ENCODE data around the gene AIFM3.

DNA sequence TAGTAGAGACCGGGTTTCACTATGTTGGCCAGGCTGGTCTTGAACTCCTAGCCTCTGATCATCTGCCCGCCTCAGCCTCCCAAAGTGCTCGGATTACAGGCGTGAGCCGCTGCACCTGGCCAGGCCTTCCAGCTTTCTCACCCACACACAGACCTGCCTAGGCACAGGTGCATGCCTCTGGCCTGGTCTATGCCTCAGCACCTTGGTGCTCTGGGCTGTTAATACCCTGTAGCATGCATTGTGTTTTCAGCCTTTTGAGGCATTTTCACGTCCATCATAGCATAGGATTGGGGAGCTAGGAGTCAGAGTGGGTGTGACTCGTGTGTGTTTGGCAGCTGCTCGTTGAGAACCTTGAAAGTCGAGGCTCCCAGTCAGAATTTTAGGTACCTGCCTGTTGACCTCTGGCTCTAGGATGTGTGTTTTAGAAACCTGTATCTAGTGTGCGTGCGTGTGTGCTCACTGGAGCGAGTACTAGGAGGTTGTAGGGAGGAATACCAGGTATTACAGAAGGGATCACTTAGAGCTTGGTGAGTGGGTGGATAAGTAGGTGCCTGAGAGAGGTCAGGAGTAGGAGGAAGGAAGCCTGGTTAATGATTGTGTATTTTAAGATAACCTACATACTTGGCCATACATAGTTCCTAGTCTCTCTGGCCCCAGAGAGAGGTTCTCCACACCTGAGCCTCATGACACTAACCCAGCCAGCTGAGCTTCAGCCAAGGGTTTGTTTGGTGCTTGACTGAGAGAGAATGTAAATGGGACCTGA lies 29.8 kb upstream of the AIFM3 start:
- TF ChIP-seq, protein P1, sequence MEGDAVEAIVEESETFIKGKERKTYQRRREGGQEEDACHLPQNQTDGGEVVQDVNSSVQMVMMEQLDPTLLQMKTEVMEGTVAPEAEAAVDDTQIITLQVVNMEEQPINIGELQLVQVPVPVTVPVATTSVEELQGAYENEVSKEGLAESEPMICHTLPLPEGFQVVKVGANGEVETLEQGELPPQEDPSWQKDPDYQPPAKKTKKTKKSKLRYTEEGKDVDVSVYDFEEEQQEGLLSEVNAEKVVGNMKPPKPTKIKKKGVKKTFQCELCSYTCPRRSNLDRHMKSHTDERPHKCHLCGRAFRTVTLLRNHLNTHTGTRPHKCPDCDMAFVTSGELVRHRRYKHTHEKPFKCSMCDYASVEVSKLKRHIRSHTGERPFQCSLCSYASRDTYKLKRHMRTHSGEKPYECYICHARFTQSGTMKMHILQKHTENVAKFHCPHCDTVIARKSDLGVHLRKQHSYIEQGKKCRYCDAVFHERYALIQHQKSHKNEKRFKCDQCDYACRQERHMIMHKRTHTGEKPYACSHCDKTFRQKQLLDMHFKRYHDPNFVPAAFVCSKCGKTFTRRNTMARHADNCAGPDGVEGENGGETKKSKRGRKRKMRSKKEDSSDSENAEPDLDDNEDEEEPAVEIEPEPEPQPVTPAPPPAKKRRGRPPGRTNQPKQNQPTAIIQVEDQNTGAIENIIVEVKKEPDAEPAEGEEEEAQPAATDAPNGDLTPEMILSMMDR (IDR thresholded peaks at IDR 0.05; ENCODE audit: low read depth, low read length, missing input control), result no peak
- TF ChIP-seq SP1 (IDR thresholded peaks at IDR 0.05), result no peak
- TF ChIP-seq, protein P2, sequence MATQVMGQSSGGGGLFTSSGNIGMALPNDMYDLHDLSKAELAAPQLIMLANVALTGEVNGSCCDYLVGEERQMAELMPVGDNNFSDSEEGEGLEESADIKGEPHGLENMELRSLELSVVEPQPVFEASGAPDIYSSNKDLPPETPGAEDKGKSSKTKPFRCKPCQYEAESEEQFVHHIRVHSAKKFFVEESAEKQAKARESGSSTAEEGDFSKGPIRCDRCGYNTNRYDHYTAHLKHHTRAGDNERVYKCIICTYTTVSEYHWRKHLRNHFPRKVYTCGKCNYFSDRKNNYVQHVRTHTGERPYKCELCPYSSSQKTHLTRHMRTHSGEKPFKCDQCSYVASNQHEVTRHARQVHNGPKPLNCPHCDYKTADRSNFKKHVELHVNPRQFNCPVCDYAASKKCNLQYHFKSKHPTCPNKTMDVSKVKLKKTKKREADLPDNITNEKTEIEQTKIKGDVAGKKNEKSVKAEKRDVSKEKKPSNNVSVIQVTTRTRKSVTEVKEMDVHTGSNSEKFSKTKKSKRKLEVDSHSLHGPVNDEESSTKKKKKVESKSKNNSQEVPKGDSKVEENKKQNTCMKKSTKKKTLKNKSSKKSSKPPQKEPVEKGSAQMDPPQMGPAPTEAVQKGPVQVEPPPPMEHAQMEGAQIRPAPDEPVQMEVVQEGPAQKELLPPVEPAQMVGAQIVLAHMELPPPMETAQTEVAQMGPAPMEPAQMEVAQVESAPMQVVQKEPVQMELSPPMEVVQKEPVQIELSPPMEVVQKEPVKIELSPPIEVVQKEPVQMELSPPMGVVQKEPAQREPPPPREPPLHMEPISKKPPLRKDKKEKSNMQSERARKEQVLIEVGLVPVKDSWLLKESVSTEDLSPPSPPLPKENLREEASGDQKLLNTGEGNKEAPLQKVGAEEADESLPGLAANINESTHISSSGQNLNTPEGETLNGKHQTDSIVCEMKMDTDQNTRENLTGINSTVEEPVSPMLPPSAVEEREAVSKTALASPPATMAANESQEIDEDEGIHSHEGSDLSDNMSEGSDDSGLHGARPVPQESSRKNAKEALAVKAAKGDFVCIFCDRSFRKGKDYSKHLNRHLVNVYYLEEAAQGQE (IDR thresholded peaks at IDR 0.05), result no peak

Measured in liver (tissue), 3 donors.